HUDEP-2 (cell line): Measurements from ENCODE around the gene HPSE2.
"Not testable (repeated sequence)": the region's sequence is repeated elsewhere in the genome, so short reads cannot be mapped to it uniquely, and the experiment has no call there.

ENCODE experiments used
- DNase-seq, 76 experiments: peaks; one replicate each; lab custom pipeline; 2025; ENCODE audit not compliant: unreplicated experiment in 76 of 76; lab: John Stamatoyannopoulos, UW

Gene HPSE2

GRCh38 chr10:98586096-98586495 is 649.6 kb downstream of the HPSE2 start:
- no peak for DNase-seq

DNA sequence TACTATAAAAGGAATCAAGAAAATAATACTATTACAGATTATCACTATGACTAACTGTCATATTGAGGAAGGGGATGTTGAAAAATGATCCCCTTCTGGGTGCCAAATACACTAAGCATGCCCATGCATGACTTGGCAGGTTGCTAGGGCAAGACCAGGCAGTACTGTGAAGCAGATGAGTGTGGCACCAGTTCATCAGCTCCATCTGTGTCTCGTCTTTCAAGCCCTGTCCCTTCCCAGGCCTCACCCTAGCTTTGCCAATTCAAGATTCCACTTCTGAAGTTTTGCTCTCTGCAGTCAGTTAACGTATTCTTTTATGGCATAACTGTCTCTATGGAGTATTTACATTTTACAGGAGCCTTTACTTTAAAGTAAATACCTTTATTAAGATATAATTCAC is 653.3 kb downstream of the HPSE2 start:
- no peak for DNase-seq

GRCh38 chr10:98577578-98577977 is 658.1 kb downstream of the HPSE2 start:
- no peak for DNase-seq

DNA sequence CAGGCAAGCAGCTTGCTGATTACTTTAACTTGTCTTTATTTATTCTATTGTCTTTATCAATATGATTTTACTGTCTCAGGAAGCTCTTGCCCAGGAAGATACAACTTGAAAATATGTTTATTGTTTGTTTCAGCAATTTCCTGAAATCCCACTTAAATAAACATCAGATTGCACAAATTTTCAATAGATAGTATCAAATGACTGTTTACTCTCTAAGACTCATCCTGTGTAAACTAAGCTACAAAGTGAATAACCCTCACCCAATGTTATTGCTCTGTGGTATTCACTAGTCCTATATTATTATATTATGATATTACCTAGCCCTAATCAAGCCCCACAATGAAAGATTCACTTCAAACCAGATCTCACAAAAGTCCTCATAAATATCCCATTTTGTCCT is 658.5 kb downstream of the HPSE2 start:
- no peak for DNase-seq

- DNase-seq = no peak
Measured at GRCh38 chr10:98576096-98576495, 659.6 kb downstream of the HPSE2 start.

GRCh38 chr10:98572594-98572993 is 663.1 kb downstream of the HPSE2 start:
- no peak for DNase-seq

DNA sequence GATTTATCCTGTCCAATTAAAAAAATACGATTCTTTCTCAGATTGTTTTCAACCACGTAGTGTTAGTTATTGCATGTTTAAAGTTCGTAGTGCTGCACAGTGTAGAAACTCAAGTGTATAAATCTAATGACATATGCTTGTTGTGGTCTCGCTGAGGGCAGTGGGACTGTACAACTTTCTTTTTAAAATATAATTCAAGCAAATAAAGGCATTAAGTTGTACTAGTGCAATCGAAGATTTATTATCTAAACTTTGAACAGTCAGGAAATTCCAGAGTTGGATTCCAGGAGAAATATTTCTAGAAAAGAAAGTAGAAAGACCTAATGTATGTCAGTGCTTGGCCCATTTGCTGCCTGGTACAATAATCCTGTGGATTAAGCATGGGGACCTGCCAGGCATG is 664.8 kb downstream of the HPSE2 start:
- no peak for DNase-seq

GRCh38 chr10:98569853-98570252 is 665.8 kb downstream of the HPSE2 start:
- no peak for DNase-seq

- DNase-seq = no peak
Measured at GRCh38 chr10:98568551-98568950, 667.1 kb downstream of the HPSE2 start.

DNA sequence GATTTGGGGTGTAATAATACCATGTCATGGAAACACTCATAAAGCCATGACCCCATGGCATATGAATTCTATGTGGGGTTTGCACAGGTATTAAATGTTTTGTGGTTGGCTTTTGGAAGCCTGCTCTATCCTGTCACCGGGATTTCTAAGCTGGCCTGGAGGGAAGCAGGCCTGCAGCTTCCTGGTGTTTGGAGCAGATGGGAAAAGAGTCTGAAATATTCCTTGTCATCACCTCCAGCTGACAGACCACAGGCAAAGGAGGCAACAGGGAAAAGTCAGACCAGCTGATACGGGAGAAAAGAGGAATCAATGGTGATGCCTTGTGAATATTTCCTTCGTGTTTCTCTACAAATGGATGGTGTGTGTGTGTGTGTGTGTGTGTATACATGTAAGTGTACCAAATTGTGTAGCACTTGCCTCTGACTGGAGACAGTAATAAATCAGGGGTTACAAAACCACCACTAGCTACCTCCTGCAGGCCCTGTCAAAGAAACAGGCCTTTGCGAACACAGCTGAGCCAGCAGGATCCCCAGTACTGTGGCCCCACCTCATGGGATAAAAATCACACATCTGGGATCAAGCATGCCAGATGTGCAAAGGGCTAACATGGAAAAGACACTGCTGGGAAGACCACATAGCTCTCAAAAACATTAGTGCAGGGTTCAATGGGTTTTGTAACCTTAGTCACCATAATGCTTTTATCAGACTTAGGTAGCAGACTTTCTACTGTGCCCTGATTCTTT is 668.1 kb downstream of the HPSE2 start:
- DNase-seq = no peak

- no peak for DNase-seq
Measured at GRCh38 chr10:98563811-98564210, 671.8 kb downstream of the HPSE2 start.

DNA sequence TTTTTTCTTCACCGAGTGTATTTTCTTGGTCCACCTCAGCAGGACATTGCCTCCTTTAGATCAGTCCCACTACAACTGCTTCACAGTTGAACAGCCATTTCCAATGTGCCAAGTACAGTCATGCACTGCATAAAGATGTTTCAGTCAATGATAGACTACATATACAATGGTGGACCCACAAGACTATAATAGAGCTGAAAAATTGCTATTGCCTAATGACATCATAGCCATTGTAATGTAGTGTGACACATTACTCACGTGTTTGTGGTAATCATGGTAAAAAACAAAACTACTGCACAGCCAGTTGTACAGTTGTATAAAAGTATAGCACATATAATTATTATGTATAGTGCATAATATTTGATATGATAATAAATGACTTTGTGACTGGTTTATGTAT is 675.1 kb downstream of the HPSE2 start:
- no peak for DNase-seq

- no peak for DNase-seq
Measured at GRCh38 chr10:98556061-98556460, 679.6 kb downstream of the HPSE2 start.

DNA sequence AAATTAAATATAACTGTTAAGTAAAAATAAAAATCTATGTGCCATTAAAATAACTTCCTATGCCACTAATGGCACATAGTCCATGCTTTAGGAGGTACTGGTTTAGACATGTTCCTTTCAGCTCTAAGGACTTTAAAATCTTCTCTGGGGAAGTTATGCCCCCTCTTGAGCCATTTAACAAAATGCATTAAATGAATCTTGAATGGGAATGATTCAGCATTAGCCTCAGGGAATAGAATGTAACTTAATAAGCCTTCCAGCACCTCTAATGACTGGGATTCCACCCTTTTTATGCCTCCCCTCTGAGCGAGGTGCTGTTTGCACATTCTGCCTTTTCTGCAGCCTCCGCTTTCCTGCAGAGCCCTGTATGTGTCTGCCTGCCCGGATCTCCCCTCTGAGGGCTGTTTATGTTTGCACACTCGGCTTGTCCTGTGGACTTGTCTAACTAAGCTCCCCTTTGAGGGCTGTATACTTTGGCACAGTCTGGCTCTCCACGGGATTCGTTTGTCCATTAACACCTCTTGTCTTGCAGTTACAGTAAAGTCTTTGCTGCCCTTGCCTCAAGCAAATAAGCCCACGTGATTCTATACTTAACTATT is 680.5 kb downstream of the HPSE2 start:
- no peak for DNase-seq

- not testable (repeated sequence) for DNase-seq
Measured at GRCh38 chr10:98541561-98541960, 694.1 kb downstream of the HPSE2 start.

DNA sequence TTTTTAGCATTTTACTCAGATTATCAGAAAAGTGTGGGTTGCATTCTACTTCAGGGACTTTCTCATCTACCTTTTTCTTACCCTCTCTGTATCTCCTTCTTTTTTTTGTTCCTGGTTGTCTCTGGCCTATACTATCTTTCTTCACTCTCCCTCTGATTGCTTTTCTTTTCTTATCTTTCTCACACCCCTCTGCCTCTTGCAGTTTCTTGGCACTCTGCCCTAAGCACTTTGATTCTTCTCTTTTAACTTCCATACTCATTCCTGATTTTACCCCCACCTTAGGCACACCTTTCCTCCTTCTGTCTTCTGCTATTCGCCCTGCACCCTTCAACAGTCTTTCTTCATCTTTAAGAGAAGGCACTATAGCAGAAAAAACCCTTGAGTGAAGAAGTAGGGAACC is 696.1 kb downstream of the HPSE2 start:
- peak in 2 of 76 experiments; percentile 0 to 5 for DNase-seq

GRCh38 chr10:98538472-98538871 is 697.2 kb downstream of the HPSE2 start:
- DNase-seq = no peak

DNA sequence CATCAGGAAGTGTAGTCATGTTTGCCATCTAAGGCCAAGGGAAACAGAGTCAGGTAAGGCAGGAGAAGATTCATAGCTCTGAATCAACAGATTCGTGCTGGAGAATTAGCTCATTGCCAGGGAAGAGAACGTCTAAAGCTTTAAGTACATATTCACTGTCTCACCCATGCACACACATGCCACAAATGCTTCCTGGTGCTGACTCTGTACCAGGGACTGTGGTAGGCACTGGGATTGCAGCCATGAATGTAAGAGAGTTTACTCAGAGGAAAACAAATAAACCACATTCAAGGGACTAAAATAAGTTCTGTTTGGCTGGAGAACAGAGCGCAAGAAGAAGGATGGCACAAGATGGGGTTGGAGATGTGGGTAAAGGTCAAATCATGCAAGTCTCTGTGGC is 699.1 kb downstream of the HPSE2 start:
- DNase-seq = no peak

- no peak for DNase-seq
Measured at GRCh38 chr10:98533746-98534445, 701.8 kb downstream of the HPSE2 start.

- DNase-seq = no peak
Measured at GRCh38 chr10:98533241-98533640, 702.4 kb downstream of the HPSE2 start.

GRCh38 chr10:98528805-98529183 is 706.9 kb downstream of the HPSE2 start:
- DNase-seq = no peak
